Skin of body (tissue), 2 donors: ENCODE measurements around the gene UQCRC2. TPM values are rescaled to one million over a fixed set of nuclear protein-coding genes. Genes with fewer than 3 reads are reported as not detected.
"Not testable (repeated sequence)": the region's sequence is repeated elsewhere in the genome, so short reads cannot be mapped to it uniquely, and the experiment has no call there.

Source experiments
- DNase-seq: peaks from one replicate; lab custom pipeline; 2025; lab: John Stamatoyannopoulos, UW
- total RNA-seq: library from RNA; depleted of rRNA; stranded (reverse); fragments of >200 nt; gene quantifications from one replicate; pipeline ENCODE4 v1.2.3, GENCODE V29; 2014

Gene UQCRC2
- total RNA-seq, 1 donor from 2014 or later, result 238 TPM

DNA sequence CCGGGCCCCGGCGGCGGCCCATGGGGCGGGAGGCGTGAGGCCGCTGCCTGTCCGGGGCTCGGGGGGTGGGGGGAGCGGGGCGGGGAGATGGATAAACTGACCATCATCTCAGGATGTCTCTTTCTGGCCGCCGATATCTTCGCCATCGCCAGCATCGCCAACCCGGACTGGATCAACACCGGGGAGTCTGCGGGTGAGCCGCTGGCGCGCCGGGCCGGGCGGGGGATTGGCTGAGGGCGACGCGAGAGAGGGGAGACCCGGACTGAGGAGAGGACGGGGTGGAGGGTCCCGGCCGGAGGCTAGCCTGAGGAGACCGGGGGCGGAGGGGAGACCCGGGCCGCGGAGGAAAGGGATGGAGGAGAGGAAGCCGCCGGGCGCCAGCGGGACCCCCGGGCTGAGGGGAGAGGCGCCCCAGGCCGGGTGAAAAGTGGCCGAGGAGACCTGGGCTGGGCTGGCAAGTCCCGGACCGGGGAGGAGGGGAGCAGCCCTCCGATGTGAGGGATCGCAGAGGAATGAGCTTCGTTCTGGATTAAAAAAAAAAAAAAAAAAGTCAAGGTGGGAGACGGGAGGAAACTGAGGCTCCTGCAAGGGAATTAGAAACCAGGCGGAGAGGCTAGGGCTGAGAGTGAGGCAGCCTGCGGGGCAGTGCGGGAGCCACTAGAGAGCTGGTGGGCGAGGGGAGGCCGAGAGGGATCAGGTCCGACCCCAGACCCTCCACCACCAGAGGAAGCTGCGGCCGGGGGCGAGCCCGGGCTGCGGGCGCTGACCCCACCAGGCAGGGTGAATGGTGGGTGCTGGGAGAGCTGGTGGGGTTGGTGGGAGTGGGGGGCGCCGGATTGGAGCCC lies 55.3 kb downstream of the UQCRC2 start:
- DNase-seq, result no peak

DNA sequence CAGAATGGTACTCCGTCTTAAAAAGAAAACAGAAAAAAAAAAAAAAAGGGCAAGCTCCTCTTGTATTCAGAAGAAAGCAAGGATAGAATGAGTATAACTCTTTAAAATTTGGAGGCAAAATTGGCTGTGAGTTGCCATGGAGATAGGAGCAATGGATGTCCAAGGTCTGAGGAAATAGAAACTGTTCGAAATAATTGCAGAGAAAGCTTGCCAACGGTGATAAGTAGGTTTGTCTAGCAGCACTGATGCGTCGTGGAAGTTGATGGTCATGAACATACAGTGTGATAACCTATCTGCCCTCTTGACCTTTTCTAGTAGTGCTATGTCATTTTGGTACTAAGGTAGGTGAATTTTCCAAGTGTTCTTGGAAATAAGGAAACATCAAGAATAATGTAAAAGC lies 57.7 kb downstream of the UQCRC2 start:
- no peak for DNase-seq

DNA sequence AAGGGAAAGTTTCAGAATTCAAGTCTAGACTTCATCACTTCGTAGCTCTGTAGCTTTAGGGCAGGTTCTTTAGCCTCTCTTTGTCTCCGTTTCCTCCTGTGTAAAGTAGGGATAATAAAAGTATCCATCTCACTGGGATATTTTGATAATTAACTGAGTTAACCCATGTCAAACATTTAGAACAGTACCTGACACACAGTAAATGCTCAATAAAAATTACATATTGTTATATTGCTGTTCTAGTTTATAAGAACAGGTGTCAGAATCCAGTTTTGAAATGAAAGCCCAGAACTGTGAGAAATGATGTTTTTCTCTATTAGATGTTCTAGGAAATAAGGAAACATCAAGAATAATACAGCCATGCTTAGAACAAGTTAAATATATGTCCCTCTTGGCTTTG lies 59.1 kb downstream of the UQCRC2 start:
- no peak for DNase-seq

DNA sequence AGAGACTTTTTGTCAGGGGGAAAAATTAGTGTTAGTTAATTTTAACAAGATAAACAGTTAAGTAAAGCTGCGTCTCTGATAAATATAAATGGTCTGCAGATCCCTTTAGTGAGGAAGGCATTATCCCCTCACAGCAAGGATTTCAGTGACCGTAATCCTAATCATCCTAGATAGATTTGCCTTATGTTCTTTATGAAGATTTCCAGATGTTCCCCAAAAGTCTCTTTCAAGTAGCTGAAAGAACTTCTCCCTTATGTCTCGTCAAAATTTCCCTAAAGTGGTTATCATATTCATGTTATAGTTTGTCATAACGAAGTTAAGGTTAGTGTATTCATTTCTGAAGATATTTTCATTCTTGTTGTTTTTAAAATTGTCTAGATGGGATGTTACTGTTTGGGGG lies 60.3 kb downstream of the UQCRC2 start:
- DNase-seq, result no peak

DNA sequence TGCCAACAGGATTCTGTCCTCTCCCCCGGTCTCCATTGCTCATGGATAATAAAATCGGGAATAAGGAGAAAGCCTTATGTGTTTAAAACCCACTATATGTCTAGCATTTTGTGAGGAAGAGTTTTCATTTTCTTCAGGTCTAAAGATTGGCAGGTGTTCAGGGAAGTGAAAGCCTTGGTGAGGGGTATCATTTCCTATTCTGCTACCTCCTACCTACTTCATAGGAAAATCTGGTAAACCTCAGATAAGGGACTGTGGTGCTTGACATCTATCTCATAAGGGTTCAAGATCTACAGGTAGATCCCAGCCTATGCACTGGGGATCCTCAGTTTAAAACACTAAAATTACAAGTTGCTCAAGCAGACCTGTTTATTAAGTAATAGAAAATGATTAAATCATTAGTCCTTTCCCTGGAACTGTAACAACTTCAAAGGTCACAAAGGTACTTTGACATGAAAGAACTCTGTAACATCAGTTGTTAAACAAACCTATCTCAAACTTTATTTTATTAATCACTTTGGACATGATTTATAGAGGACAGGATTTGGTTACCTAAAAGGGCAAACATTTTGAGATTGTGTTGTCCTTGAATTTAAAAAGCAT lies 61.2 kb downstream of the UQCRC2 start:
- no peak for DNase-seq

DNA sequence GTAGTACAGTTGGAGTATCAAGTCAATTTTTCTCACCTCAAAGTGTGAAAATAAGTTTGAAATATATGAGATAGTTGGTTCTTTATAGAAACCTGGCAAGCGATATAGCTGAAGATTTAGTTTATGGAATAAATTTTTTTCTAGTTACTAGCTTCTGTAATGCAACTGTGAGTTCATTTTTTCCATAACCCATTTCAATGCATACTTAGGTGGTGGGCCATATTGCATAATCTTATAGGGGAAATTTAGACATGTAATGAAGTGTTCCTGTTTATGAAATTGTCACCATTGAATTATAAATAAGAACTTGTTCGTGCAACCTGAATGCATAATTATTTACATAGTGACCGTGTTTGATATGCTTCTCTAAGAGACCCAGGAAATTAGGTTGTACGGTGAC lies 63.8 kb downstream of the UQCRC2 start:
- no peak for DNase-seq

DNA sequence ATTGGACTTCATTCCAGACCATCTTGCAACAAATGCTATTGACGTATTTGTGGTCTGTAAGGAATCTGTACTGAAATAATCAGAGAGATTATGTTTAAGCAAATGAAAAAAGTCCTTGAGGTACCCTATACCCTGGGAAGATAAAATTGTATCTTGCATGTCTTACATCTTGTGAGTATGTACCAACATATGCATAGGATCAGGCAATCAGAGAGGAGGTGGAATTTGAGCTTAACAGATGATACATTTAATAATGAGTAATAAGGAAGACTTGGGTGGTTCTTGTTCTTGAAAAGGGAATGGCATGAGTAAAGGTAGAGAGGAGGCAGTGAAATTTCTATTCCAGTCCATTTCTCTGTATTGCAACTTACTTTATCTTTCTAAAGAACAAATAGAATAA lies 65.4 kb downstream of the UQCRC2 start:
- no peak for DNase-seq

DNA sequence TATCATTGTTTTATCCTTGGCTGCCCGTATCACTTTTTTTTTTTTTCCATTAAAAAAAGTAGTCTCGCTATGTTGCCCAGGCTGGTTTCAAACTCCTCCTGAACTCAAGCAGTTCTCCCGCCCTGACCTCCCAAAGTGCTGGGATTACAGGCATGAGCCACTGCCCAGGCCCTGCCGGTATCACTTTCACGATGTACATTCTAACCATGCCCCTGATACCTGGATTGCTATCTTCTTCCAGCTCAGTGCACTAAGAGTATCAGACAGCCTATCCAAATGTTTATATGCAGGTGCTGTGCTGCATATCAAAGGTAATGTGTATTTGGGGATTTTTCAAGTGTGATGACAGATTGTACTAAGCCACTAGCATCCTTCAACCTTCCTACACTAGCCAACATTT lies 69.0 kb downstream of the UQCRC2 start:
- DNase-seq, result no peak

DNA sequence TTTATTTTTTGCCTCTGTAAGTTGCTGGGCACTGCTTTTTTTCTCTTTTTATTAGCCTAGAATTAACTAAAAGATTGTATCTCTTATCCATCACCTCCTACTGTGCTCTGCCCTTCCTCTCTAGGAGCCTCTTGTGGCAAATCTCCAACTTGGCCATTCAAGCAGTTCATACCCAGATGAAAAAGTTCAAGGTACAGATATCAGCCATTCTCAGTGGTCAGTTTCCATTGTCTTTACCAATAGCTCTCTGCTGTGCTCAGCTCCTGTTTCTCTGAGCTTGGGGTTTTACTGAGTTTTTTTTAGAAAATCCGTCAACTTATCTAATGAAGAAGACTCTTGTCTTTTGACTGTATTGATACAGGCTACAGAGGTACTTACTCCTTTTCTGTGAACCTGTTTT lies 70.3 kb downstream of the UQCRC2 start:
- no peak for DNase-seq

DNA sequence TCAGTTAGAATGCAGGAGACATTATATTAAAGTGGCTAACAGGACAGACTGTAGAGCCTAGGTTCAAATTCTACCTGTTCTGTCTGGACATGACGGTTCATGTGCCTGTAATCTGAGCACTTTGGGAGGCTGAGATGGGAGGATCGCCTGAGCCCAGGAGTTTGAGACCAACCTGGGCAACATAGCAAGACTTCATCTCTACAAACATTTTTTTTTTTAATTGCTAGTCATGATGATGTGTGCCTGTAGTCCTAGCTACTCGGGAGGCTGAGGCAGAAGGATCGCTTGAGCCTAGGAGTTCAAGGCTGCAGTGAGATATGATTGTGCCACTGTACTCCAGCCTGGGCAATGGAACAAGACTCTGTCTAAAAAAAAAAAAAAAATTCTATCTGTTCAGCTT lies 71.6 kb downstream of the UQCRC2 start:
- DNase-seq, result not testable (repeated sequence)

DNA sequence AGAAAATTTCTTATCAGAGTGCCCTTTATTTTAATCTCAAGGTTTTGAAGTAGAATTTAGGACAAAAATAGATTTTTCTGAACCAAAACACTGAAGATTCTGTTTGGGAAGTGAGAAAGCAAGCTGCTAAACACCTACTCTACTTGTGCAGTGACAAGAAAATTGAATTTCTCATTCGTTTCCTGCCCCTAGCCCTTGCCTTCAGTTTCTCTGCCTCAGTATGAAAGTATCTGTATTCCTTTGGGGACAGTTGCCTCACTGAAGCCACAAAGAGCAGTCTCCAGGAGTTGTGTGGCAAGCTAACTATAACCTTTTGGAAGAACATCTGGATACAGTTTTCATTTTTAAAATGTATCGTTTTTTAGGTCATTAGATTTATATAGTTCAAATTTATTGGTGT lies 74.5 kb downstream of the UQCRC2 start:
- DNase-seq, result no peak

DNA sequence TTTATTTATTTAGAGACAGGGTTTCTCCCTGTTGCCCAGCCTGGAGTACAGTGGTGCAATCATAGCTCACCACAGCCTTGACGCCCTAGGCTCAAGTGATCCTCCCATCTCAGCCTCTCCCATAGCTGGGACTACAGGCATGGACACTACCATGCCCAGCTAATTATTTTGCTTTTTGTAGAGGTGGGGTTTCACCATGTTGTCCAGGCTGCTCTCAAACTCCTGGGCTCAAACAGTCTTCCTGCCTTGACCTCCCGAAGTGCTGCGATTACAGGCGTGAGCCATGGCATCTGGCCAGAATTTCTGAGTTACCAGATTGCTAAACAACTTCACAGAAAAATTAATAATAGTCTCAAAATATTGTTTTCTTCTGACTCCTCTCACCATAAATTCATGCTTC lies 76.5 kb downstream of the UQCRC2 start:
- no peak for DNase-seq

DNA sequence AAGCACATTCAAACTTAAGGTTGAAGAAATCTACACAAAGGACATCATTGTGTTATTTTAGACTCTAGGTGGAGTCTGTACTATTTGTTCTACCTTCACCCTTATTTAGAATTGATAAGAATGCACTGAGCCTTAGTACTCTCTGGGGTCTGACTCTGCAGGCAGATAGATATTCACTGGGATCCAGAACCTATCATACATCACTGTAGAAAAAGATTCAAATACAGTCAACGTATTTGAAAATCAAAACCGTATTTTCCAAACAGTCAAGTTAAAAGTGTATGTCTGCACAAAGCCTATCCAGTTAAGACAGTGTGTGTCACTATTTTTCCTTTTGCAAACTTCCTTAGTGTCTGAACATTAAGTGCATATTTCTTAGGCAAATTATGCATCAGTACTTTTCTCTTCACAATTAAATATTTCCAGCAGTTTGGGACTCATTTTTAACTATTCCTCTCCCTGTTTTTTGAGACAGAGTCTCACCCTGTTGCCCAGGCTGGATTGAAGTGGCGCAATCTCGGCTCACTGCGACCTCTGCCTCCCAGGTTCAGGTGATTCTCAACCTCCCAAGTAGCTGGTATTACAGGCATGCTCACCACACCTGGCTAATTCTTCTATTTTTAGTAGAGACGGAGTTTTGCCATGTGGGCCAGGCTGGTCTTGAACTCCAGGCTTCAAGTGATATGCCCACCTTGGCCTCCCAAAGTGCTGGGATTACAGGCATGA lies 77.1 kb downstream of the UQCRC2 start:
- DNase-seq, result no peak

DNA sequence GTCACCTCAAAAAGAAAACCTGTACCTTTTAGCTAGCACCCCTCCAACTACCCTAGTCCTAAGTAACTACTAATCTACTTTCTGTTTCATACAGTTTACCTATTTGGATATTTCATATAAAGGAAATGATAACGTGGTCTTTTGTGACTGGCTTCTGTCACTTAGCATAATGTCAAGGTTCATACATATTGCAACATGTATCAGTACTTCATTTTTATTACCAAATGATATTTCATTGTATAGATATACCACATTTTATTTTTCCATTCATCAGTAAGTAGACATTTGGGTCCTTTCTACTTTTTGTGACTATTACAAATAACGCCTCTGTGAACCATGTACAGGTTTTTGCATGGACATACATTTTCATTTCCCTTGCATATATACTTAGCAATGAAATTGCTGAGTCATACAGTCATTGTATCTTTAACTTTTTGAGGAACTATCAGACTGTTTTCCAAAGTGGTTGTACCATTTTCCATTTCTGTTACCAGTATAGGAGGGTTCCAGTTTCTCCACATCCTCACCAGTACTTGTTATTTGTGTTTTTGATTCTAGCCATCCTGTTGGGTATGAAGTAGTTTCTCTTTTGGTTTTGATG lies 78.4 kb downstream of the UQCRC2 start:
- no peak for DNase-seq

Other genes starting within 250 kb of the UQCRC2 start
- gene NPIPB4, start 95.6 kb upstream of the UQCRC2 start, total RNA-seq, result 77.1 TPM
- not detected for gene PDZD9, start 47.8 kb downstream of the UQCRC2 start, total RNA-seq
- 13.6 TPM for gene MOSMO, start 54.8 kb downstream of the UQCRC2 start, total RNA-seq
- gene VWA3A, start 139.2 kb downstream of the UQCRC2 start, total RNA-seq, result 0.79 TPM
- gene SDR42E2, start 209.1 kb downstream of the UQCRC2 start, total RNA-seq, result not detected